HK-2 (cell line): Measurements from ENCODE around the gene RELN.

ENCODE experiments used
- DNase-seq: peaks from one replicate; pipeline ENCODE4 v3.0.0-alpha.2; 2018; ENCODE audit not compliant: unreplicated experiment

The RELN gene

DNA sequence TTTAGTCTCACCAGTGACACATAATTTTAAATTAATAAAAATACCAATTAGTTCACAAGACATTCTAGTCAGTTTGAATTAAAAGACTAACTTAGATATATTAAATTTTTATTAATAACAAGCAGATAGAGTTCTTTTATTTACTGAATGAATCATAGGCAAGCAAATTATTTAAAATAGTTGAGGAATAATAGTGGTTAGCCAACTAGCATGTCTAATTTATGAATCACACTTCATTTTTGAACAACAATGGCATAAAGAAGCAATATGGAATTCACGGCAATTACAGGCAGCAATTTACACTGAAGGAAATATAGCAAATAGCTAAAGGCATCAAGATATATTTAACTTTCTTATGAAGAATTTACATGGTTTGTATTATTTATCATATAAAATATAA is 356.5 kb downstream of the RELN start:
- DNase-seq, result no peak

DNA sequence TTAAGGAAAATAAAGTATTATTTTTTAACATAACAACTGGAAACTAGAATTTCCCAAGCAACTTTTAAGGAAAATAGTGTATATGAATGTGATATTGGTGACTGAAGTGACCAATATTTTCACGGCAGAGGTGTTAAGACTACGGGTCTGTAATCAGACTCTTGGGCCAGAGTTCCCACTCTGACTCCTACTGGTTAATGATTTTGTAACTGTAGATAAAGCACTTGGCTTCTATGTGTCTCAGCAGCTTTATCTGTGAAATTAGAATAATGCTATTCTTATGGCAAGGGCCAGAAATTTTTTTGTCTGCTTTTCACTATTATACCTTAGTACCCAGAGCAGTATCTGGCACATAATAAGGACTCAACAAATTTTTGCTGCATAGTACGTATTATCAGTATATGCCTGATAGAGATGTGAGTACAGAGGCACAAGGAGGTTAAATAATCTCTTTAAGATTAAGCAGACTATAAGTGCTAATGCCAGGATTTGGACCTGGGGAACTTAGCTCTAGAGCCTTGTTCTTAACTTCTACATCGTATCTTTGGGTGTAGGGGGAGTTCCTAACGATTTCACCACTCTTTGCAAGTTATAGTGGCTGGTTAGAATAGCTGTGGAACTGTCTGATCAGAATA is 357.3 kb downstream of the RELN start:
- no peak for DNase-seq

DNA sequence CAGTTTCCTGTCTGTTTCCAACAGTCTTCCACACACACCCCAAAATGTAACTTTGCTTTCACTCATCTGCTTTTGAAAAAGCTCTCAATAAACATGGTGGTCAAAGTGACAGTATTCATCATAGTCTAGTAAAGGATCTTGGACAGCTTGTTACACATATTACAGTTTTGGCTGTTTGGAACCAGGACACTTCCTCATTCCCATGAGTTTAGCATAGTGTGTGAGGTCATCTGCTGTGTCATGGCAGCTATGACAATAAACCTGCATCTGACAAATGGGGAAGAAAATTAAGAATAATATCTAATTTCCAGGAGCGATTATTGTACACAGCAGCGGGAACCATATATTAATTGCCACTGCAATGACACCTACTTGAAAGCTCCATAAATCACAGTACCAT is 359.1 kb downstream of the RELN start:
- DNase-seq, result no peak

DNA sequence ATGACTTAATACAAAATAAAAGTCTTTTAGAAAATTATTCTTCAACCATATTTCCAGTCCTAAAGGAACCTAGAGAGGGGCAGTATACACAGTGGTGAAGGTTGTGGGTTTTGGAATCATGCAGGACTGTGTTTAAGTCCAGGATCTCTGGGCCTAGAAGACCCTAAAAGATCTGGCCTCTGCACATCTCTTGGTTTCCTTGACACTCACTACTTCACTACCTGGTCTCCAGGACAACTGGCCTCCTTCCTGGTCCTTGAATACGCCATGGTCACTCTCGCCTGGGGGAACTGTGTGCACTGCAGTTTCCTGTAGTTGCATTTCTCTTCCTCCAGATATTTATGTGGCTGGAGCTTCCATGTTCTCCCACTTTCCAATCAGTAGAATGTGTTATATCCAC is 360.7 kb downstream of the RELN start:
- DNase-seq, result no peak

DNA sequence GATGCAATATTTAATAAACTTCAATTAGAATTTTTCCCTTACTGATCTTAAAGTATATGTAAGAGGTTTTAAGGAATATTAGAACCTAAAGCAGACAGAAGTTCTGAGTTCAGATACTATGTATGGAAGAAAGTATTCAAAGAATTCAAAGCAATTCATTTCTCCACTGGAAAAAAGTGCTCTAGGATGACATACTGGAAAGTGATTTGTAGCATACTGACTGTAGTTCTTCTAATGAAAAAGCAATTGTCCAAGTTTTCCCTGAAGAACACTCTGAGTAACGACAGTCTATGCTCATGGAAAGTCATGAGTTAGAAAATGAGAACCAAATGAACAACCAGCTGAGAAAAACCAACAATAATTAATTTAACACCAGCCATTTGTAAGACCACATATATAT is 362.7 kb downstream of the RELN start:
- DNase-seq, result no peak

DNA sequence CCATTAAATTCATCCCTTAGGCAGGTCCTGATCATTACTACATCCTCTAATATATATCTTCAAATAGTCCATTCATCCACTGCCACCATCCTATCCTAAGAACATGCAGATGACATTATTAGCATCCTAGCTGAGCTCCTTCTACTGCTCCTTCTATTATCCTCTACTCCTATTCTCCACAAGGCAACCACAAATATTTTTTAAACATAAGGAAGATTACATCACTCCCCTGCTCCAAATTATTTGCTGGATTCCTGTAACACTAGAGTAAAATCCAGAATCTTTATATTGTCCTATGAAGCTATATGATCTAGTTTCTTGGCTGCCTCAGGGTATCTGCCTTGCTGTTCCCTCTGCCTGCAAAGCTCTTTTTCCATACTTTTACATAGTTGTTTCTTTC is 367.2 kb downstream of the RELN start:
- no peak for DNase-seq

DNA sequence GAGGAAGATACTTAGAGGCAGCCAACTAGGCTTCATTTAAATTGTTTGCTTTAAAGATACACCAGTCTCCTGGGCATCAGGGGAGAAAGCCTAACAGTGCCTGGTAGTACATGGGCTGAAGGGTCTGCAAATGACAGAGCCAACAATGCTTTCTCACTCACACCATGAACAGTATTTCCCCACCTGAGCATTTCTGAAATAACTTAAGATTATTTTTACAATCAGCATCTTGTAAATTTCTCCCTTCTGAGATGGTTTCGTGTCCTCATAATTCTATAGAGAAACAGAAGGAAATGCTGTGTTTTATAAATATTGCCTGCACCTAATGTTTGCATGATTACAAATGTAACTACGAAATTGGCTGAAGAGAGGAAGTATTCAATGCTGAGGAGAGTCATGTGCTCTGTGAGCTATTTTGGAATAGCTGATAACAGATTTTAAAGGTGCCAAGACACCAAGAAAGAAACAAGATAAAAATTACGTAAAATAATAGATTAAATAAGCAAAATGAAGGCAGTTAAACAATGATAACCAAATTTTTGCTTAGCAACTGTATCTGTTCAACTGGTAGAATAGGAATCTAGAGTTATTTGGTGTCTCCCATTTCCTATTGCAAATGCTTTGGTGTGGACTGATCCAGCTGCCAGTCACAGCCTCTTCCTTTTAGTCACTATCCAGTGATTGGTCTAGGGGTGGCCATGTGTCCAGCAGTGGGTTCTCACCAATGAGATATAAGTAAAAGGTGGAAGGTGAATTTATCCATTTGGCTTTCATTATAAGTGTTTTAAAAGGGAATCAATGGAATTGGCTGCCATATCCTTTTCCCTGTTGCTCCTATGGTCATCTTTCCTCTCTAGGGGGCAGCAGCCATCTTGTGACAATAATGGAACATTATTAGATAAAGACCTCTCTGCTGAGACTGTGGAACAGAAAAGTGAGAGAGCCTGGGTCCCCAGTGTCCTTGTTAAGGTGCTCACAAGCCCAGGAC is 375.5 kb downstream of the RELN start:
- no peak for DNase-seq

DNA sequence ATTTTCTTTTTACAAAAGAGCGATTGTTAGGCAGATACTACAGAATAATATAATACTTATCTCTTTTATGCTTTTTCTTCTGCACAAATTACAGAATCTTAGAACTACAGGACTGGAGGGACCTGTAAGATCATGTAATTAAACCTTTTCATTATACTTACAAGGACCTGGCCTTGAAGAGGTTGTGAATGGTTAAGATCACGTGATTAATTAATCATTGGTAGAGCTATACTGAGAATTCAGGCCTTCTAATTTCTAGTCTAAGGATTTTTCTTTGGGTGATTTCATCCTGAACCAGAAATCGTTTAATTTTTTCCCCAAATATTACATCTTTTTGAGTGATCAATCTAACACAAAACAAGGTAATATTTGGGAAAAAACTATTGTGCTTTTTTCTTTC is 379.7 kb downstream of the RELN start:
- DNase-seq, result no peak

DNA sequence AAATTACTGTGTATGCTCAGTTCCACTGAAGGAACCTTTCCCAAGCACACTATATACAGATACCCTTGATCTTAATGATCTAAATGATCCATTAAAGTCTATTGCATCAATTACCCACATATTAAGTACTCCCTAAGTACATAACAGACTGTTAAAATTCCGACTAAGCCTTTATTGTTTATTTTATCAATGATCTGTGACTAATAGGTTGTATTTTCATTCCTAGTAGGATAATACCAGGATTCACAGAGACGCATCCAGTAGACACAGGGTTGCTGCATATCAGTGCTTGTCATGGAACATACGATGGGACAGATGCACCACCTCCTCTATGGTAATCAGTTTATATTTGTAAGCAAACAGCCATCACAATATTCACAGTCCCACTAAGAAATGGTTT is 383.8 kb downstream of the RELN start:
- no peak for DNase-seq

DNA sequence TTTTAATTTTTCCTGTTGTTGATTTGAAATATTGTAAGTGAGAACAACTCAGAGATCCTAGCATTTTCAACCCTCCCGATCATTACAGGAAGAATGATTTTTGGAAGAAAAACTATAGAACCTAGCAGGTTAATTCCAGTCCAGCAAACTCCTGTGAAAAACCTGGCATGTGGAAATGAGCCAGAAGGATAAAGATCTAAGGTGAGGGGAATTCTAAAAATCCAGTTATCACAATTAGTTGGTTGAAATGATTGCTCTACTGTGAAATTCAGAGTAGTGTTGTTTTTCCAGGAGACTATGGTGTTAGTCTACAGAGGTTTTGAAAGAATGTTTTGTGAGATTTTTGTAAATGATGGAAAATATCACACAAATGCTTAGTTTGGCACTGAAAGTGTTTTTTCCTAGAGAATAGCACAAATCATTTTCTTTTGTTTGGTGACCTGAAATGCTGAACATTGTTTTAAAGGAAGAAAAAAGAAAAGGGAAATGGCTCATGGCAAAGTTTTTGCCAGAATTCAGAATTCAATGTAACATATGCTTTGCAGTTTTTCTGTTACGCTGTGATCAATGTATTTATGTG is 391.0 kb downstream of the RELN start:
- DNase-seq, result no peak

DNA sequence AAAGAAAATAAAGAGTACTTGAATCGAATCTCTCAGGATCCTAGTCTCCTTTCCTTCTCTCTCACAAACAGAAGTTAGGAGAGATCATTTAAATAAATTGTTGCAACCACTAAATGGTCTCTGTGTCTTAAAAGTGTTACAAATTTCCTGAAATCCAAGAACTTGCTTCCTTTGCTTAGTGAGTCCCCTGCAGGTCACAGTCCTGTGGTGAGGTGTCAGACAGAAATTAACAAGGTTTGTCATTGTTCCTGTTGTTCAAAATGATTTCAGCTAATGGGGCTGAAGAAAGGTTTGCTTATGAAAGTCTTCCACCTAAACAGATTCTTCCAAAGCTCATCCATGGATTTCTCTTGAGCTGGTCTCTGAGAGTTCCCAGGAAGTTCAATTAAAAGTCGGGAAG is 391.9 kb downstream of the RELN start:
- no peak for DNase-seq

DNA sequence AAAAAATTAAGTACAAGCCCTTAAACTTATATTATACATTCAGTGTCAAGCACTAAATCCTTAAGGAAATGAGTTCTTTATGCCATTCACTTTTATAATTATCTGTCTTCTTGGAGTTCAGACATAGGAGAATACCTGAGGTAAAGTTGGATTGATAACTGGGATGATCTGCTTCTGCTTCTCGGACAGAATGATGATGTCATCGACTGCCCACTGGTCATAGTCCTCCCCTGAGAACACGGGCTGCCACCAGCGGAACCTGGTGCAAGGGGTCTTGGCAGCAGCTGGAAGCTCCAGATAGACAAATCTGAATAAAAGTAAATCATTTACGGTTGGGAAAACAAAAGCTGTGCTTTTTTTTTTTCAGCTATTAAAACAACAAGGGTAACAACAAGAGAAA is 395.3 kb downstream of the RELN start:
- no peak for DNase-seq

DNA sequence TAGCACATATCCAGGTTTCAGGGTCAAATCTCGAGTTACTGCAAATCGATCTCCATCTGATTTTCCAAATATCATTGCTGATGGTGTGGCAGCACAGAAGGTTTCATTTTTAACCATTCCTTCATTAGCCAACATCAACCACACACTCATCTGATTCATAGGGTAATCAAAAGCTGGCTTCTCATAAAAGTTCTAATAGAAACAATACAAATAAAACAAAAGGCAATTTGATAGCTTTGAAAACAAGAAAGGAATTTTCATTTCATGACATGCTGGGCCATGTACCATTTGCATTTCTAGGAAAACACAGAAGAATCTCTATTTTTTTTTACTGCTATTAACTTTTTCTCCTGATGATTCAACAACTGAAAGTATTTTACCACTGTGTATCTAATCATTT is 395.8 kb downstream of the RELN start:
- DNase-seq, result no peak

DNA sequence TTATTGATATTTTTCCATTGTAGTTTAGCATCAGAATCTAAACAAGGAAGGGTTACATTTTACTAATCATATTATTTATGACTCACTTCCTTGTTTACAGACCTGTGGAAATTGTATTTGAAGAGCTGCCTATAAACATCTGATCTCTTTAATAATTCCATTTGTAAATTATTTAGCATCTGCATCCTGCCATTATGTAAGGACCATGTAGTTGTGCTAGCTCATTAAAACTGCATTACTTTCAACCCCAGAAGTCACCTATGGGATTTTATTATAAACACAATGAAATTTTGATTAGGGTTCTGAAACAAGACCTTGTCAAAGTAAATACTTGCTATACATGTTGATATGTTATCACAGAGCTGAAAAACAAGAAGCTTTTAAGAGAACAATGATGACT is 396.6 kb downstream of the RELN start:
- DNase-seq, result no peak

DNA sequence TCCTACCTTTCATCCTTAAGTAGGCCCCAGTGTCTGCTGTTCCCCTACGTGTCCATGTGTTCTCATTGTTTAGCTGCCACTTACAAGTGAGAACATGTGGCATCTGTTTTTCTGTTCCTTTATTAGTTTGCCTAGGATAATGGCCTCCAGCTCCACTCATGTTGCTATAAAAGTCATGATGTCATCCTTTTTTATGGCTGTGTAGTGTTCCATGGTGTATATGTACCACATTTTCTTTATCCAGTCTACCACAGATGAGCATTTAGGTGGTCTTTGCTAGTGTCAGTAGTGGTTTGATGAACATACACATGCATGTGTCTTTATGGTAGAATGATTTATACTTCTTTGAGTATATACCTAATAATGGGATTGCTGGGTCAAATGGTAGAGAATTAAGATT is 397.3 kb downstream of the RELN start:
- DNase-seq, result no peak

DNA sequence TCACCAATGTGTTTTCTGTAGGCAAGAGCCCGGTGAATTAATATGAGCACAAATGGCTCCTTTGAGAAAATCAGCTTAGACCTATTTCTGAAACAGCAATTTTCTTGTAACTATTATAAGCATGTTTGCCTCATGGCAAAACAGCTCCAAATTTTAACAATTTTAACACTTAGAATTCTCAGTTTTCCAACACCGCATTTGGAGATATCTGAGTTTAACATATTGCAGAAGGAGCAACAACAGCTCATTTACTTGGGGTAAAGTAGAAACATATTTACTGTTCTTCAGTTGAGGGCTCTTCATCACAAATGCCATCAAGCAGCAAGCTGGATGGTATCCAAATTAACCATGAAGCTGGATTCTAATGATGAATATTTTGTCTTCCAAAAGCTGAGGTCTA is 409.4 kb downstream of the RELN start:
- no peak for DNase-seq

DNA sequence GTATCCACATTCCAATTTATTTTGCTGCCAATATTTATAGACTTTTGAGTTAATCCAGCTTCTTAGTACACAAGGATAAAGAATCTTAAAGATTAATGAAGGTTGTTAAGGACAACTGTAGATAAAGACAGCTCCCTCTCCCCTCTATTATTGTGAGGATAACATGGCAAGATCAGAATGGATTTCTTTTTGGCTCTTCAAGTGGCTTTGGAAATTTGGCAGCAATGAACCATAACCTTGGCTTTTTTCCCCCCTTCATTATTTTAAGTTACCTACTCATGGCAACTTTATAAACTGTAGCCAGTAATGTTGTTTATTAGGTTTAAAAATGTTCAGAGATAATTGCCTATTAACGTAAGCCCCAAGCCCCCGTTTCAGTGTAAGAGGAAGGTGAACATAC is 412.4 kb downstream of the RELN start:
- no peak for DNase-seq

DNA sequence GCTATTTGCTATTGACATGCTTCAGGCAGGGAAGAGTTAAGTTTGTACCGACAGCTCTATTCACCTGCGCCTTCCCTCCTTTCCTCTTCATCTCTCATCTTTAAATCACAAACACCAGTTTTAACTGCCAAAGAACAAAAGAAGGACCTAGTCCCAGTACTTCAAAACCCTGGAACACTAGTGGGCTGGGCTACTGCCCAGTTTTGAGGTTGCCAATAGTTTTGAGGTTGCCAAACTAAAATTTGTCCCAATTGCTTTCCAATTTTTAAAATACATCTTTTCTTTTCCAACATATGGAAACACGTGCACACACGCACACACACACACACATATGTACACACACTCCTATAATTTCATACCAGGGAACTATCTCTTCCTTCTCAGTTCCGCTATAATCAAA is 412.8 kb downstream of the RELN start:
- DNase-seq, result no peak

DNA sequence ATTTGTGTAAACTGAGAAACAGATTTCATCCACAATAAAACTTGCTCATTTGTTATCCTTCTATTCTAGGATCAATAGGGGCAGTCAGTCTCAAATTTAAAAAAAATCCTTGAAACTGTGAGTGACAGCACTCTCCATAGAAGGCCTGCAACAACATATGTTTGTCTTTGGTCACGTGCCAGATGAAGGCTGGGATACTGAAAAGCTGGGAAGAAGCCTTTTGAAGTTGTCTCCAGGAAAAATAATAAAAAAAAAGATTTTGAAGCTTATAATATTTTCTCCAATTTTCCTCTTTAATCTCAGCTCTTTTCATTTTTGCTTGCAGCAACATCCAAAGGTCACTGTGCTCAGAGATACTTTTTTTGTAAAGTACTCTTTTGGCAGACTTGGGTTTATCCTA is 414.9 kb downstream of the RELN start:
- no peak for DNase-seq

DNA sequence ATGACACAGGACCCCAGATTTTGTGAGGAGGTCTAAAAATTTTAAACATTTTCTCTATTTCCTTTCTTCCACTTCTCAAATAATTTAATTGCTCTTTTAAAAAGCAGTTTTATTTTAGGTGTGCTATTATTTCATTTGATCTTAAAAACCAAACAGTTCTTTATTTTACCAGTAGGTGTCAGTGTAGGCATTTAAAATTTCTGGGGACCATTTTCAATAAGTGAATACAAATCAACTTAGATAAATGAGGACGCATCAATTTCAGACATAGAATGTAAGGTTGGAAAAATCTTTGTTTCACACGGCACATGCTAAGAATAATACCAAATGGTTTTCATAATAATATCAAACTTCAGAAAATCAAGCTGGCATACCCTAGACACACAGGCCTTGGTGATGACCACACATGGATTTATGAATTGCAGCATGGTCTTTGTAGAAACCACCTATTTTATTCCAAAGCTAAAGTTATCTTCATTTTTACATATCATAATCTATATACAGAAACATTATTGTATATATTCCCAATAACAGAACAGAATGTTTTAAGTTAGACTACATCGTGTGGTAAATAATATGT is 415.9 kb downstream of the RELN start:
- DNase-seq, result no peak

DNA sequence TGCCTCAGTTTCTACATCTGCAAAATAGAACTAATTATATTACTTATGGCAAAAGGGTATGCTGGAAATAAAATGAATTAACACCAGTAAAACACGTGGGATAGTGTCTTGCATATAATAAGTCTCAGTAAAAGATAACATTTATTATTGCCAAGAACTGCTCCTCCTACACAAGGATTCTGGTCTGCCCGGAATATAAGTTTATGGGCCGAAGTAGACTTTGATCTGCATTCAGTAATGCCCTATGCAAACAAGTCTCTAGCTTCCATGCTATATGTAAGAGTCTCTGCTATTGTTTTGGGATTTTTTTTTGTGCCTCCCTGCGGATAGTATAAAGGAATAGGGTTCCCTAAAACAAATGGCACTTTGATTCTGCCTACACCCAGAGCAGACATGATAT is 417.9 kb downstream of the RELN start:
- DNase-seq, result no peak

DNA sequence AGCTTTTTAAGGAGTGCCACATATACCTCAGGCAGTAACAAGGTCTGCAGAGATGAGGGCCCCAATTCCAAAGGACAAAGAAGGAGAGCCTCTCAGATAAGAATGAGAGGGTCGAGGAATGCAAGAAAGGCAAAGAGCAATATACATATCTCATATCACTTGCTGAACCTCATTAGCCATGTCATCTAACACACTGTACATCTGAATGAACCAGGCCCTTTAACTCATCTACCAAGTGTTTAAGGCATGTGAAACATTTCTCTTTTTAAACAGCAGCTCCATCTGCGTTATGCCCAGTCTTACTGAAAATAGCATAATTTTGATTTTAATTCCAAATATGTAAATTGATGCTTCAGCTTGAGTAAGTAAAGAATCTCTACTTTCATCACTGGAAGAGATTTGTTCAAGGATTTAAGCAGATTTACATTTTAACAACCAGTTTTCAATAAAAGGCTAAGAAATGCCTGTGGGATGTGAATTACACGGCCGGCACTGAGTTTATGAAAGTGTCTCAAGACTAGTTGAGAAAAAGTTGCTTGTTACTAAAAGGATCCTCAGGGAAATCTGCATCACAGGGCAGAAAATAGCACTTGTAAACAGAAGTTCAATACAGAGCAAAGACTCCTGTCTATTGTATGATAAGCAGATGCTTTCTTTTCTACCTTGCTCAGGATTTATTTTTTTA is 419.7 kb downstream of the RELN start:
- no peak for DNase-seq
